K562 (cell line): ENCODE measurements around the gene MAML1. TPM values are rescaled to one million over a fixed set of nuclear protein-coding genes. Genes with fewer than 3 reads are reported as not detected.

Source experiments
- CTBP1 ChIP-seq: fragments of 450-650 bp; IDR thresholded peaks from 2 replicates; pipeline ENCODE4 v1.6.1; 2016; ENCODE audit warnings: borderline replicate concordance
- DMBX1 ChIP-seq: fragments of 250-450 bp; sonication (Bioruptor Pico); IDR thresholded peaks from 2 replicates; pipeline ENCODE4 v1.8.0; 2022; ENCODE audit warnings: inconsistent platforms, mild to moderate bottlenecking, moderate library complexity, borderline replicate concordance
- DPF2 ChIP-seq: fragments of 450-650 bp; IDR thresholded peaks from 2 replicates; pipeline ENCODE4 v1.6.1; 2016
- HDAC2 ChIP-seq: fragments of 450-650 bp; IDR thresholded peaks from 2 replicates; pipeline ENCODE4 v1.6.1; 2016; ENCODE audit warnings: mild to moderate bottlenecking
- HNRNPUL1 ChIP-seq: fragments of 200-400 bp; formaldehyde crosslinking; IDR thresholded peaks from 2 replicates; pipeline ENCODE4 v1.6.1; 2017; ENCODE audit warnings: low read length
- MAFF ChIP-seq: IDR thresholded peaks from 2 replicates; pipeline ENCODE4 v1.6.1; 2012; ENCODE audit warnings: low read length, improper control_type of control experiment
- NFRKB ChIP-seq: fragments of 450-650 bp; IDR thresholded peaks from 2 replicates; pipeline ENCODE4 v1.6.1; 2016; ENCODE audit warnings: low read depth
- NR3C1 ChIP-seq: sonication (generic); formaldehyde crosslinking; IDR thresholded peaks from 2 replicates; pipeline ENCODE4 v1.8.1; 2022; ENCODE audit warnings: missing genetic modification reagents
- SMARCA4 ChIP-seq: fragments of 450-650 bp; IDR thresholded peaks from 2 replicates; pipeline ENCODE4 v1.6.1; 2016
- ZFPM2 ChIP-seq: fragments of 250-450 bp; sonication (Bioruptor Pico); IDR thresholded peaks from 2 replicates; pipeline ENCODE4 v1.5.1; 2022; ENCODE audit warnings: mild to moderate bottlenecking
- polyA plus RNA-seq, 8 experiments: library from polyadenylated mRNA; depleted of rRNA in 4 of 8; stranded (reverse) in 5 of 8; unstranded in 3 of 8; fragments of >200 nt; fragmentation: Nextera tagmentation in 2 of 8; fragmentation: Illumina TruSeq in 1 of 8; extraction: Ambion mirVana in 2 of 8; extraction: Trizol in 1 of 8; gene quantifications; 2 replicates each; pipeline versions ENCODE4 v1.2.1 to v1.2.3, GENCODE V29; 2011 to 2014; ENCODE audit warnings: inconsistent platforms in 1 of 8, missing spikeins in 1 of 8
- total RNA-seq, 7 experiments: library from RNA; depleted of rRNA in 6 of 7; stranded (reverse); fragments of >200 nt in 6 of 7; fragmentation: Illumina TruSeq in 2 of 7; extraction: Trizol in 2 of 7; gene quantifications; 2 replicates each; pipeline versions ENCODE4 v1.2.1 to v1.2.3, GENCODE V29; 2011 to 2021; ENCODE audit warnings: low replicate concordance in 1 of 7
- TF ChIP-seq, protein P1 (sequence below): fragments of 450-650 bp; IDR thresholded peaks from 2 replicates; pipeline ENCODE4 v1.6.1; 2017; ENCODE audit warnings: antibody characterized with exemption, mild to moderate bottlenecking
- TF ChIP-seq, protein P2 (sequence below): fragments of 450-650 bp; IDR thresholded peaks from 2 replicates; pipeline ENCODE4 v1.6.1; 2016; ENCODE audit warnings: low read depth
- TF ChIP-seq, protein P3 (sequence below), 3 experiments: fragments of 200-800 bp in 1 of 3; sonication (Bioruptor generic) in 1 of 3; sonication (generic) in 1 of 3; formaldehyde crosslinking in 1 of 3; IDR thresholded peaks; 2 replicates each; pipeline versions ENCODE4 v1.6.1 to v1.8.0; 2016 to 2022; ENCODE audit warnings: mild to moderate bottlenecking in 2 of 3, missing compliant biosample characterization in 2 of 3, missing genetic modification characterization in 2 of 3, missing genetic modification reagents in 1 of 3
- TF ChIP-seq, protein P4 (sequence below): sonication (generic); formaldehyde crosslinking; IDR thresholded peaks from 2 replicates; pipeline ENCODE4 v1.9.0; 2022; ENCODE audit warnings: mild to moderate bottlenecking, missing genetic modification reagents

The MAML1 gene
- total and polyA plus RNA-seq, 9 of the 15 experiments (the other 6 are each of a cell fraction or from before 2014, with no cell fraction given) = 0.32 to 18.4 (median 7.0) TPM

DNA sequence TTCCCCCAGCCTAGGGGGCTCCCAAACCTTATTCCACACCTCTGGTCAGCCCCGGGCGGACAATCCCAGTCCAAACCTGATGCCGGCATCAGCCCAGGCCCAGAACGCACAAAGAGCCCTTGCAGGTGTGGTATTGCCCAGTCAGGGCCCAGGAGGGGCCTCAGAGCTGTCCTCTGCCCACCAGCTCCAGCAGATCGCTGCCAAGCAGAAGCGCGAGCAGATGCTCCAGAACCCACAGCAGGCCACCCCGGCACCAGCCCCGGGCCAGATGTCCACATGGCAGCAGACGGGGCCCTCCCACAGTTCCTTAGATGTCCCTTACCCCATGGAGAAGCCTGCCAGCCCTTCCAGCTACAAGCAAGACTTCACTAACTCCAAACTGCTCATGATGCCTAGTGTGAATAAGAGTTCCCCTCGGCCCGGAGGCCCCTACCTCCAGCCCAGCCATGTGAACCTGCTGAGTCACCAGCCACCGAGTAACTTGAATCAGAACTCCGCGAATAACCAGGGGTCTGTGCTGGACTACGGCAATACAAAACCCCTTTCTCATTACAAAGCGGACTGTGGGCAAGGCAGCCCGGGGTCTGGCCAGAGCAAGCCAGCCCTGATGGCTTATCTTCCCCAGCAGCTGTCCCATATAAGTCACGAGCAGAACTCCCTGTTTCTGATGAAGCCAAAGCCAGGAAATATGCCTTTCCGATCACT is 33.6 kb downstream of the MAML1 start (continued):
- TF ChIP-seq, protein P1, sequence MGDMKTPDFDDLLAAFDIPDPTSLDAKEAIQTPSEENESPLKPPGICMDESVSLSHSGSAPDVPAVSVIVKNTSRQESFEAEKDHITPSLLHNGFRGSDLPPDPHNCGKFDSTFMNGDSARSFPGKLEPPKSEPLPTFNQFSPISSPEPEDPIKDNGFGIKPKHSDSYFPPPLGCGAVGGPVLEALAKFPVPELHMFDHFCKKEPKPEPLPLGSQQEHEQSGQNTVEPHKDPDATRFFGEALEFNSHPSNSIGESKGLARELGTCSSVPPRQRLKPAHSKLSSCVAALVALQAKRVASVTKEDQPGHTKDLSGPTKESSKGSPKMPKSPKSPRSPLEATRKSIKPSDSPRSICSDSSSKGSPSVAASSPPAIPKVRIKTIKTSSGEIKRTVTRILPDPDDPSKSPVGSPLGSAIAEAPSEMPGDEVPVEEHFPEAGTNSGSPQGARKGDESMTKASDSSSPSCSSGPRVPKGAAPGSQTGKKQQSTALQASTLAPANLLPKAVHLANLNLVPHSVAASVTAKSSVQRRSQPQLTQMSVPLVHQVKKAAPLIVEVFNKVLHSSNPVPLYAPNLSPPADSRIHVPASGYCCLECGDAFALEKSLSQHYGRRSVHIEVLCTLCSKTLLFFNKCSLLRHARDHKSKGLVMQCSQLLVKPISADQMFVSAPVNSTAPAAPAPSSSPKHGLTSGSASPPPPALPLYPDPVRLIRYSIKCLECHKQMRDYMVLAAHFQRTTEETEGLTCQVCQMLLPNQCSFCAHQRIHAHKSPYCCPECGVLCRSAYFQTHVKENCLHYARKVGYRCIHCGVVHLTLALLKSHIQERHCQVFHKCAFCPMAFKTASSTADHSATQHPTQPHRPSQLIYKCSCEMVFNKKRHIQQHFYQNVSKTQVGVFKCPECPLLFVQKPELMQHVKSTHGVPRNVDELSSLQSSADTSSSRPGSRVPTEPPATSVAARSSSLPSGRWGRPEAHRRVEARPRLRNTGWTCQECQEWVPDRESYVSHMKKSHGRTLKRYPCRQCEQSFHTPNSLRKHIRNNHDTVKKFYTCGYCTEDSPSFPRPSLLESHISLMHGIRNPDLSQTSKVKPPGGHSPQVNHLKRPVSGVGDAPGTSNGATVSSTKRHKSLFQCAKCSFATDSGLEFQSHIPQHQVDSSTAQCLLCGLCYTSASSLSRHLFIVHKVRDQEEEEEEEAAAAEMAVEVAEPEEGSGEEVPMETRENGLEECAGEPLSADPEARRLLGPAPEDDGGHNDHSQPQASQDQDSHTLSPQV = peak; percentile 69
- peak; percentile 56; the same call in 1 of the 2 replicates for TF ChIP-seq DPF2
- TF ChIP-seq MAFF = peak; percentile 57; the same call in 1 of the 2 replicates
- no peak for TF ChIP-seq NFRKB
- no peak for TF ChIP-seq HDAC2
- no peak for TF ChIP-seq ZFPM2 (CRISPR knock-in tag)
- TF ChIP-seq, protein P2, sequence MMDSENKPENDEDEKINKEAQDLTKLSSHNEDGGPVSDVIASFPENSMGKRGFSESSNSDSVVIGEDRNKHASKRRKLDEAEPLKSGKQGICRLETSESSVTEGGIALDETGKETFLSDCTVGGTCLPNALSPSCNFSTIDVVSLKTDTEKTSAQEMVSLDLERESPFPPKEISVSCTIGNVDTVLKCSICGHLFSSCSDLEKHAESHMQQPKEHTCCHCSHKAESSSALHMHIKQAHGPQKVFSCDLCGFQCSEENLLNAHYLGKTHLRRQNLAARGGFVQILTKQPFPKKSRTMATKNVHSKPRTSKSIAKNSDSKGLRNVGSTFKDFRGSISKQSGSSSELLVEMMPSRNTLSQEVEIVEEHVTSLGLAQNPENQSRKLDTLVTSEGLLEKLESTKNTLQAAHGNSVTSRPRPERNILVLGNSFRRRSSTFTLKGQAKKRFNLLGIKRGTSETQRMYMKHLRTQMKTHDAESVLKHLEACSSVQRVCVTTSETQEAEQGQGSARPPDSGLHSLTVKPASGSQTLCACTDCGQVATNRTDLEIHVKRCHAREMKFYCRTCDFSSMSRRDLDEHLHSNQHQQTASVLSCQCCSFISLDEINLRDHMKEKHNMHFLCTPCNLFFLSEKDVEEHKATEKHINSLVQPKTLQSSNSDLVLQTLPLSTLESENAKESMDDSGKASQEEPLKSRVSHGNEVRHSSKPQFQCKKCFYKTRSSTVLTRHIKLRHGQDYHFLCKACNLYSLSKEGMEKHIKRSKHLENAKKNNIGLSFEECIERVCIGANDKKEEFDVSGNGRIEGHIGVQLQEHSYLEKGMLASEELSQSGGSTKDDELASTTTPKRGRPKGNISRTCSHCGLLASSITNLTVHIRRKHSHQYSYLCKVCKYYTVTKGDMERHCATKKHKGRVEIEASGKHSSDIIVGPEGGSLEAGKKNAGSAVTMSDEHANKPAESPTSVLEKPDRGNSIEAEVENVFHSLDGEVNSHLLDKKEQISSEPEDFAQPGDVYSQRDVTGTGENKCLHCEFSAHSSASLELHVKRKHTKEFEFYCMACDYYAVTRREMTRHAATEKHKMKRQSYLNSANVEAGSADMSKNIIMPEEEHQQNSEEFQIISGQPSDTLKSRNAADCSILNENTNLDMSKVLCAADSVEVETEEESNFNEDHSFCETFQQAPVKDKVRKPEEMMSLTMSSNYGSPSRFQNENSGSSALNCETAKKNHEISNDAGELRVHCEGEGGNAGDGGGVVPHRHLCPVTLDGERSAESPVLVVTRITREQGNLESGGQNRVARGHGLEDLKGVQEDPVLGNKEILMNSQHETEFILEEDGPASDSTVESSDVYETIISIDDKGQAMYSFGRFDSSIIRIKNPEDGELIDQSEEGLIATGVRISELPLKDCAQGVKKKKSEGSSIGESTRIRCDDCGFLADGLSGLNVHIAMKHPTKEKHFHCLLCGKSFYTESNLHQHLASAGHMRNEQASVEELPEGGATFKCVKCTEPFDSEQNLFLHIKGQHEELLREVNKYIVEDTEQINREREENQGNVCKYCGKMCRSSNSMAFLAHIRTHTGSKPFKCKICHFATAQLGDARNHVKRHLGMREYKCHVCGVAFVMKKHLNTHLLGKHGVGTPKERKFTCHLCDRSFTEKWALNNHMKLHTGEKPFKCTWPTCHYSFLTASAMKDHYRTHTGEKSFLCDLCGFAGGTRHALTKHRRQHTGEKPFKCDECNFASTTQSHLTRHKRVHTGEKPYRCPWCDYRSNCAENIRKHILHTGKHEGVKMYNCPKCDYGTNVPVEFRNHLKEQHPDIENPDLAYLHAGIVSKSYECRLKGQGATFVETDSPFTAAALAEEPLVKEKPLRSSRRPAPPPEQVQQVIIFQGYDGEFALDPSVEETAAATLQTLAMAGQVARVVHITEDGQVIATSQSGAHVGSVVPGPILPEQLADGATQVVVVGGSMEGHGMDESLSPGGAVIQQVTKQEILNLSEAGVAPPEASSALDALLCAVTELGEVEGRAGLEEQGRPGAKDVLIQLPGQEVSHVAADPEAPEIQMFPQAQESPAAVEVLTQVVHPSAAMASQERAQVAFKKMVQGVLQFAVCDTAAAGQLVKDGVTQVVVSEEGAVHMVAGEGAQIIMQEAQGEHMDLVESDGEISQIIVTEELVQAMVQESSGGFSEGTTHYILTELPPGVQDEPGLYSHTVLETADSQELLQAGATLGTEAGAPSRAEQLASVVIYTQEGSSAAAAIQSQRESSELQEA = no peak
- peak; percentile 42 for TF ChIP-seq CTBP1
- TF ChIP-seq, protein P3, sequence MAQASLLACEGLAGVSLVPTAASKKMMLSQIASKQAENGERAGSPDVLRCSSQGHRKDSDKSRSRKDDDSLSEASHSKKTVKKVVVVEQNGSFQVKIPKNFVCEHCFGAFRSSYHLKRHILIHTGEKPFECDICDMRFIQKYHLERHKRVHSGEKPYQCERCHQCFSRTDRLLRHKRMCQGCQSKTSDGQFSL (CRISPR knock-in tag; IDR thresholded peaks at IDR 0.05) = no peak
- TF ChIP-seq, protein P3 (tag; IDR thresholded peaks at IDR 0.05) = no peak
- TF ChIP-seq HNRNPUL1 = no peak
- no peak for TF ChIP-seq NR3C1
- TF ChIP-seq SMARCA4 = peak; percentile 72
- 0 out of 2 replicates have a peak, but pooled peaks have one; percentile 31 for TF ChIP-seq DMBX1
- TF ChIP-seq, protein P4, sequence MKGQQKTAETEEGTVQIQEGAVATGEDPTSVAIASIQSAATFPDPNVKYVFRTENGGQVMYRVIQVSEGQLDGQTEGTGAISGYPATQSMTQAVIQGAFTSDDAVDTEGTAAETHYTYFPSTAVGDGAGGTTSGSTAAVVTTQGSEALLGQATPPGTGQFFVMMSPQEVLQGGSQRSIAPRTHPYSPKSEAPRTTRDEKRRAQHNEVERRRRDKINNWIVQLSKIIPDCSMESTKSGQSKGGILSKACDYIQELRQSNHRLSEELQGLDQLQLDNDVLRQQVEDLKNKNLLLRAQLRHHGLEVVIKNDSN (CRISPR knock-in tag) = peak; percentile 31; the same call in 1 of the 2 replicates
